Measurements from ENCODE around the gene MRC1.

MRC1 gene

GRCh38 chr10:17882557-17882956 lies 73.4 kb downstream of the MRC1 start:
- POLR2A ChIA-PET: no interaction called here
- no peak for TF ChIP-seq CTCF (IDR thresholded peaks at IDR 0.05; ENCODE audit: control extremely low read depth, extremely low read depth, low read depth, missing control alignments)
- DNase-seq (ENCODE audit: extremely low spot score): no peak
- CTCF ChIA-PET: interaction anchor here (1.0 to 1.8 kb wide), 2 partner anchors 24 to 34 kb away, joined by 3 to 5 read pairs; no protein-coding TSS in a partner anchor

- TF ChIP-seq CTCF (IDR thresholded peaks at IDR 0.05; ENCODE audit: control extremely low read depth, extremely low read depth, low read depth, missing control alignments): no peak
- no peak for DNase-seq (ENCODE audit: extremely low spot score)
- POLR2A ChIA-PET: no interaction called here
- CTCF ChIA-PET: no interaction called here
Measured at GRCh38 chr10:17883621-17884020, 74.5 kb downstream of the MRC1 start.

GRCh38 chr10:17888189-17888588 lies 79.0 kb downstream of the MRC1 start:
- no peak for TF ChIP-seq CTCF (IDR thresholded peaks at IDR 0.05; ENCODE audit: control extremely low read depth, extremely low read depth, low read depth, missing control alignments)
- POLR2A ChIA-PET: no interaction called here
- no peak for DNase-seq (ENCODE audit: extremely low spot score)
- CTCF ChIA-PET: no interaction called here

- POLR2A ChIA-PET: no interaction called here
- no peak for TF ChIP-seq CTCF (IDR thresholded peaks at IDR 0.05; ENCODE audit: control extremely low read depth, extremely low read depth, low read depth, missing control alignments)
- CTCF ChIA-PET: interaction anchor here (1.5 kb wide), 1 partner anchor 18 kb away, joined by 4 read pairs; no protein-coding TSS in a partner anchor
- no peak for DNase-seq (ENCODE audit: extremely low spot score)
Measured at GRCh38 chr10:17891435-17891834, 82.3 kb downstream of the MRC1 start.

GRCh38 chr10:17904564-17904963 lies 95.4 kb downstream of the MRC1 start:
- POLR2A ChIA-PET: no interaction called here
- no peak for DNase-seq (ENCODE audit: extremely low spot score)
- CTCF ChIA-PET: interaction anchor here (1.0 to 1.1 kb wide), 2 partner anchors 17 to 311 kb away, joined by 3 read pairs; no protein-coding TSS in a partner anchor
- no peak for TF ChIP-seq CTCF (IDR thresholded peaks at IDR 0.05; ENCODE audit: control extremely low read depth, extremely low read depth, low read depth, missing control alignments)

GRCh38 chr10:17905491-17905890 lies 96.3 kb downstream of the MRC1 start:
- ChIA-PET POLR2A (no interaction called here), CTCF (no interaction called here)
- DNase-seq (ENCODE audit: extremely low spot score): no peak
- TF ChIP-seq CTCF (IDR thresholded peaks at IDR 0.05; ENCODE audit: control extremely low read depth, extremely low read depth, low read depth, missing control alignments): no peak

GRCh38 chr10:17906002-17906401 lies 96.9 kb downstream of the MRC1 start:
- CTCF ChIA-PET: interaction anchor here (1.1 kb wide), 1 partner anchor 23 kb away, joined by 3 read pairs; no protein-coding TSS in a partner anchor
- no peak for DNase-seq (ENCODE audit: extremely low spot score)
- POLR2A ChIA-PET: no interaction called here
- no peak for TF ChIP-seq CTCF (IDR thresholded peaks at IDR 0.05; ENCODE audit: control extremely low read depth, extremely low read depth, low read depth, missing control alignments)
